Left ventricle myocardium inferior (tissue), 1 donor: ENCODE measurements around the gene TUBB2B. TPM values are rescaled to one million over a fixed set of nuclear protein-coding genes. Genes with fewer than 3 reads are reported as not detected.

Source experiments
- DNase-seq: peaks from one replicate; pipeline ENCODE4 v3.0.0-alpha.2; 2020
- H3K27ac ChIP-seq: fragments of 200-600 bp; replicated peaks from 2 replicates; pipeline ENCODE4 v1.8.0; 2021
- H3K27me3 ChIP-seq: fragments of 200-600 bp; 2 replicates; pipeline ENCODE4 v1.8.0; 2021; ENCODE audit warnings: low read depth
- H3K36me3 ChIP-seq: fragments of 200-600 bp; 2 replicates; pipeline ENCODE4 v1.8.0; 2021
- H3K4me1 ChIP-seq: fragments of 200-600 bp; 2 replicates; pipeline ENCODE4 v1.8.0; 2021
- H3K4me3 ChIP-seq: fragments of 200-600 bp; 2 replicates; pipeline ENCODE4 v1.8.0; 2021; ENCODE audit warnings: mild to moderate bottlenecking, moderate library complexity
- H3K9me3 ChIP-seq: fragments of 200-600 bp; replicated peaks from 2 replicates; pipeline ENCODE4 v1.8.0; 2021
- intact Hi-C: fragments of 100-400 bp; cut with micrococcal nuclease; formaldehyde crosslinking; loops from one replicate; pipeline ENCODE4 v1.11.0; 2022
- total RNA-seq: library from RNA; stranded (reverse); fragmentation: NEBNext Ultra II Directional; extraction: Animal tissue kit (Norgen Biotek cat#: 25700); gene quantifications from one replicate; pipeline ENCODE4 v1.2.1, GENCODE V29; 2021
- TF ChIP-seq, protein P1 (sequence below): fragments of 200-600 bp; IDR thresholded peaks from 2 replicates; pipeline ENCODE4 v1.8.0; 2021; ENCODE audit warnings: antibody characterized with exemption, mild to moderate bottlenecking, borderline replicate concordance
- donor health status: DM: no; HTN: yes; CAD: no; lungs with severe emphysema.

Gene TUBB2B
- total RNA-seq, 1 donor from 2014 or later, result 1.4 TPM

GRCh38 chr6:3208098-3208774 is 19.2 kb downstream of the TUBB2B start:
- no peak for DNase-seq
- H3K4me3 ChIP-seq, result no peak overlapping the region
- intact Hi-C loops, result no loop called here
- H3K36me3 ChIP-seq, result no peaks in the 10 kb centered on the region
- peaks cover 10% of the 10 kb centered on the region for H3K9me3 ChIP-seq
- TF ChIP-seq, protein P1, sequence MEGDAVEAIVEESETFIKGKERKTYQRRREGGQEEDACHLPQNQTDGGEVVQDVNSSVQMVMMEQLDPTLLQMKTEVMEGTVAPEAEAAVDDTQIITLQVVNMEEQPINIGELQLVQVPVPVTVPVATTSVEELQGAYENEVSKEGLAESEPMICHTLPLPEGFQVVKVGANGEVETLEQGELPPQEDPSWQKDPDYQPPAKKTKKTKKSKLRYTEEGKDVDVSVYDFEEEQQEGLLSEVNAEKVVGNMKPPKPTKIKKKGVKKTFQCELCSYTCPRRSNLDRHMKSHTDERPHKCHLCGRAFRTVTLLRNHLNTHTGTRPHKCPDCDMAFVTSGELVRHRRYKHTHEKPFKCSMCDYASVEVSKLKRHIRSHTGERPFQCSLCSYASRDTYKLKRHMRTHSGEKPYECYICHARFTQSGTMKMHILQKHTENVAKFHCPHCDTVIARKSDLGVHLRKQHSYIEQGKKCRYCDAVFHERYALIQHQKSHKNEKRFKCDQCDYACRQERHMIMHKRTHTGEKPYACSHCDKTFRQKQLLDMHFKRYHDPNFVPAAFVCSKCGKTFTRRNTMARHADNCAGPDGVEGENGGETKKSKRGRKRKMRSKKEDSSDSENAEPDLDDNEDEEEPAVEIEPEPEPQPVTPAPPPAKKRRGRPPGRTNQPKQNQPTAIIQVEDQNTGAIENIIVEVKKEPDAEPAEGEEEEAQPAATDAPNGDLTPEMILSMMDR, result no peak
- peaks cover 46% of the 10 kb centered on the region for H3K27me3 ChIP-seq
- no peaks in the 10 kb centered on the region for H3K4me1 ChIP-seq
- H3K27ac ChIP-seq, result no peak overlapping the region

GRCh38 chr6:3206339-3207015 is 21.0 kb downstream of the TUBB2B start:
- no peaks in the 10 kb centered on the region for H3K4me1 ChIP-seq

GRCh38 chr6:3205913-3206312 is 21.5 kb downstream of the TUBB2B start:
- DNase-seq, result no peak
- no peaks in the 10 kb centered on the region for H3K36me3 ChIP-seq
- intact Hi-C loops, result no loop called here
- peaks cover 50% of the 10 kb centered on the region for H3K27me3 ChIP-seq
- no peaks in the 10 kb centered on the region for H3K4me1 ChIP-seq
- peaks cover 10% of the 10 kb centered on the region for H3K9me3 ChIP-seq
- no peak overlapping the region for H3K27ac ChIP-seq
- H3K4me3 ChIP-seq, result no peak overlapping the region
- TF ChIP-seq, protein P1, result no peak

More at GRCh38 chr6:3206339-3207015, 21.0 kb downstream of the TUBB2B start:
- Histone ChIP-seq H3K36me3 (no peaks in the 10 kb centered on the region), H3K27me3 (peaks cover 50% of the 10 kb centered on the region), H3K4me3 (no peak overlapping the region), H3K27ac (no peak overlapping the region), H3K9me3 (peaks cover 10% of the 10 kb centered on the region)
- TF ChIP-seq, protein P1, result no peak
- no peak for DNase-seq
- intact Hi-C loops, result no loop called here

GRCh38 chr6:3204921-3205320 is 22.5 kb downstream of the TUBB2B start:
- Histone ChIP-seq H3K27me3 (peaks cover 43% of the 10 kb centered on the region), H3K9me3 (peaks cover 10% of the 10 kb centered on the region), H3K4me1 (no peaks in the 10 kb centered on the region), H3K4me3 (no peak overlapping the region), H3K27ac (no peak overlapping the region), H3K36me3 (no peaks in the 10 kb centered on the region)
- intact Hi-C loops, result no loop called here
- TF ChIP-seq, protein P1, result no peak
- DNase-seq, result no peak

GRCh38 chr6:3202999-3203696 is 24.3 kb downstream of the TUBB2B start:
- no peaks in the 10 kb centered on the region for H3K4me1 ChIP-seq
- intact Hi-C loops, result no loop called here
- H3K27me3 ChIP-seq, result peaks cover 32% of the 10 kb centered on the region
- H3K36me3 ChIP-seq, result no peaks in the 10 kb centered on the region
- H3K27ac ChIP-seq, result no peak overlapping the region
- TF ChIP-seq, protein P1, result no peak
- no peak overlapping the region for H3K4me3 ChIP-seq
- no peak for DNase-seq
- peaks cover 21% of the 10 kb centered on the region for H3K9me3 ChIP-seq
